ENCODE results near the gene PTPRQ. TPM values are rescaled to one million over a fixed set of nuclear protein-coding genes. Genes with fewer than 3 reads are reported as not detected.

Gene PTPRQ
- total RNA-seq, 1 experiment from 2014 or later: not detected

DNA sequence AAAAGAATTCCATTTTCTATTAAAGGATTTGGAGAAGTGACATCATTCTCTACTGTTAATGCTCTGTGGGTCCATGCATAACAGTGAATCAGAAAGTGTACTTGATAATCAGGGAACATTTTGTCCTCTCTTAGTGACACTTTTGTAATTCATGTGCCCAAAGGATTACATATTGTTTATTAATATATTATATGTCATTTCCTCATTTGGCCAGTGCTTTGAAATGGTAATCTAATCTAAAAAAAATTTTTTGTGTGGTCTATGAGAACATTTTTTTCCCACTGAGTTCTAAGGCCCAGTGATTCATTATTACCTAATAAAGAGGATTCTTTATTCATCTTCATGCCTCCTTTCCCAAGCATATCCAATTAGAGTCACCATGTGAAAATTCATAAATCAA, 183.7 kb downstream of the PTPRQ start:
- H3K9me2 ChIP-seq (ENCODE audit: insufficient read depth): no peaks in the 10 kb centered on the region; the same call in 1 of the 2 replicates
- H3K4me3 ChIP-seq: no peak overlapping the region
- intact Hi-C loops (cut with micrococcal nuclease; ENCODE audit: unreplicated experiment): no loop called here
- H4K20me1 ChIP-seq (ENCODE audit: insufficient read depth): no peaks in the 10 kb centered on the region
- ChIA-PET CTCF (interaction anchor here (0.6 kb wide), 1 partner anchor 83 kb away, joined by 3 read pairs; no protein-coding TSS in a partner anchor), POLR2A (ENCODE audit: unreplicated experiment) (no interaction called here)
- H3F3A ChIP-seq (ENCODE audit: insufficient read depth, low read depth): no peaks in the 10 kb centered on the region
- TF ChIP-seq, protein P1, sequence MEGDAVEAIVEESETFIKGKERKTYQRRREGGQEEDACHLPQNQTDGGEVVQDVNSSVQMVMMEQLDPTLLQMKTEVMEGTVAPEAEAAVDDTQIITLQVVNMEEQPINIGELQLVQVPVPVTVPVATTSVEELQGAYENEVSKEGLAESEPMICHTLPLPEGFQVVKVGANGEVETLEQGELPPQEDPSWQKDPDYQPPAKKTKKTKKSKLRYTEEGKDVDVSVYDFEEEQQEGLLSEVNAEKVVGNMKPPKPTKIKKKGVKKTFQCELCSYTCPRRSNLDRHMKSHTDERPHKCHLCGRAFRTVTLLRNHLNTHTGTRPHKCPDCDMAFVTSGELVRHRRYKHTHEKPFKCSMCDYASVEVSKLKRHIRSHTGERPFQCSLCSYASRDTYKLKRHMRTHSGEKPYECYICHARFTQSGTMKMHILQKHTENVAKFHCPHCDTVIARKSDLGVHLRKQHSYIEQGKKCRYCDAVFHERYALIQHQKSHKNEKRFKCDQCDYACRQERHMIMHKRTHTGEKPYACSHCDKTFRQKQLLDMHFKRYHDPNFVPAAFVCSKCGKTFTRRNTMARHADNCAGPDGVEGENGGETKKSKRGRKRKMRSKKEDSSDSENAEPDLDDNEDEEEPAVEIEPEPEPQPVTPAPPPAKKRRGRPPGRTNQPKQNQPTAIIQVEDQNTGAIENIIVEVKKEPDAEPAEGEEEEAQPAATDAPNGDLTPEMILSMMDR (conservative IDR thresholded peaks at IDR 0.05): no peak
- TF ChIP-seq EZH2 (IDR thresholded peaks at IDR 0.05; ENCODE audit: low read depth): no peak
- H3K36me3 ChIP-seq (ENCODE audit: low read depth): no peaks in the 10 kb centered on the region
- DNase-seq: no peak
- H3K4me1 ChIP-seq (replicated peaks; ENCODE audit: insufficient read depth): no peaks in the 10 kb centered on the region
- BruUV-seq (replicated peaks): no TSS peak
- no peaks in the 10 kb centered on the region for H3K9me3 ChIP-seq (ENCODE audit: insufficient read depth, low read depth)
- H3K27me3 ChIP-seq (ENCODE audit: insufficient read depth, low read depth): no peaks in the 10 kb centered on the region
- H2AFZ ChIP-seq: no peak overlapping the region
- H3K27ac ChIP-seq: no peak overlapping the region
- no peaks in the 10 kb centered on the region for H3K79me2 ChIP-seq (ENCODE audit: low read depth)
- no peak overlapping the region for H3K4me2 ChIP-seq

DNA sequence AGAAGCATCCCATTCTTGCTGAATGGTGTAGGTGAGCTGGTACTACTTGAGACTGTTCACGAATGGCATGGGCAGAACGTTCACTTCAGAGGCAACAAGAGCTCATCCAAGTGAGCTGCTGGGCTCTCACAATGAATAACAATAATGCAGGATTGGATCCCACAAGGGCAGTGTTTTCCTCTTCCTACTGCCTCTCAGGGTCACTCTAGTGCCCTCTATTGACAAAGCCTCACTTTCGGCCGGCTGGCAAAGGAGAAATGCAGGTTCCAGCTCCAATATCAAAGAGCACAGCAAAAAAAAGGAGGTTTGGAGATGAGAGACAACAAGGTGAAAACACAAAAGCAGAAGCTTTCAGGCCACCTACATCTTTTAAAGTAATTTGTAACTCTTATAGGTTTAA, 188.8 kb downstream of the PTPRQ start:
- ChIA-PET POLR2A (ENCODE audit: unreplicated experiment) (no interaction called here), CTCF (interaction anchor here (0.5 kb wide), 1 partner anchor 446 kb away, joined by 3 read pairs; no protein-coding TSS in a partner anchor)
- no peaks in the 10 kb centered on the region for H3K9me2 ChIP-seq (ENCODE audit: insufficient read depth)
- intact Hi-C loops (cut with micrococcal nuclease; ENCODE audit: unreplicated experiment): no loop called here
- H3K4me1 ChIP-seq (replicated peaks; ENCODE audit: insufficient read depth): no peaks in the 10 kb centered on the region
- DNase-seq: no peak
- no peaks in the 10 kb centered on the region for H3K79me2 ChIP-seq (ENCODE audit: low read depth)
- no peak overlapping the region for H3K4me2 ChIP-seq
- H3K27me3 ChIP-seq (ENCODE audit: insufficient read depth, low read depth): no peaks in the 10 kb centered on the region
- TF ChIP-seq, protein P1 (conservative IDR thresholded peaks at IDR 0.05): no peak
- no peak for TF ChIP-seq EZH2 (IDR thresholded peaks at IDR 0.05; ENCODE audit: low read depth)
- H3K9me3 ChIP-seq (ENCODE audit: insufficient read depth, low read depth): no peaks in the 10 kb centered on the region
- no peak overlapping the region for H3K4me3 ChIP-seq
- H4K20me1 ChIP-seq (ENCODE audit: insufficient read depth): no peaks in the 10 kb centered on the region
- no peak overlapping the region for H3K27ac ChIP-seq
- H3F3A ChIP-seq (ENCODE audit: insufficient read depth, low read depth): no peaks in the 10 kb centered on the region
- no peaks in the 10 kb centered on the region for H3K36me3 ChIP-seq (ENCODE audit: low read depth)
- no TSS peak for BruUV-seq (replicated peaks)
- 0 out of 2 replicates have a peak overlapping the region, but pooled peaks have one; percentile 66 for H2AFZ ChIP-seq

DNA sequence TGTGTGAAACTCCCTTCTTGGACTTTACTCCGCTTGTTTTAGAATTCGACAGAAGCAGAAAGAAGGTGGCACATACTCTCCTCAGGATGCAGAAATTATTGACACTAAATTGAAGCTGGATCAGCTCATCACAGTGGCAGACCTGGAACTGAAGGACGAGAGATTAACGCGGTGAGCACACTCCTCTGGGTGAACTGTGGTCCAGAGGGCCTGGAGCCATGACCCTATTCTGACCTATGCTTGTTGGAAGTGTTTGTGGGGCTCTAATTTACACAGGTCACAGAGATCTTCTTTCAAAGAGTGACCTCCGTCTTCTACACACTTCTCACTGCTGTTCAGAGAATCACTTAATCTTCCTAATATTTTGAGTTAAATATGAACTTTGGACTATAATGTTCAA, 190.9 kb downstream of the PTPRQ start:
- H3K4me2 ChIP-seq: no peak overlapping the region
- POLR2A ChIA-PET (ENCODE audit: unreplicated experiment): no interaction called here
- no peak for DNase-seq
- H3K36me3 ChIP-seq (ENCODE audit: low read depth): no peaks in the 10 kb centered on the region
- CTCF ChIA-PET: no interaction called here
- no peaks in the 10 kb centered on the region for H3K9me3 ChIP-seq (ENCODE audit: insufficient read depth, low read depth)
- no peaks in the 10 kb centered on the region for H3K27me3 ChIP-seq (ENCODE audit: insufficient read depth, low read depth)
- H3K4me1 ChIP-seq (replicated peaks; ENCODE audit: insufficient read depth): no peaks in the 10 kb centered on the region
- H3K9me2 ChIP-seq (ENCODE audit: insufficient read depth): no peaks in the 10 kb centered on the region
- H3F3A ChIP-seq (ENCODE audit: insufficient read depth, low read depth): no peaks in the 10 kb centered on the region
- no peaks in the 10 kb centered on the region for H3K79me2 ChIP-seq (ENCODE audit: low read depth)
- no peak overlapping the region for H3K4me3 ChIP-seq
- TF ChIP-seq, protein P1 (conservative IDR thresholded peaks at IDR 0.05): no peak
- TF ChIP-seq EZH2 (IDR thresholded peaks at IDR 0.05; ENCODE audit: low read depth): no peak
- intact Hi-C loops (cut with micrococcal nuclease; ENCODE audit: unreplicated experiment): no loop called here
- no peak overlapping the region; the same call in 1 of the 2 replicates for H2AFZ ChIP-seq
- no TSS peak for BruUV-seq (replicated peaks)
- H4K20me1 ChIP-seq (ENCODE audit: insufficient read depth): no peaks in the 10 kb centered on the region
- no peak overlapping the region for H3K27ac ChIP-seq

All from PC-9 (cell line).